ENCODE results near the gene ACSM4. TPM values are rescaled to one million over a fixed set of nuclear protein-coding genes. Genes with fewer than 3 reads are reported as not detected.

ACSM4 gene
- total RNA-seq, 1 experiment from 2014 or later, result not detected

- BruUV-seq (replicated peaks), result no TSS peak
- TF ChIP-seq CTCF (IDR thresholded peaks at IDR 0.05; ENCODE audit: insufficient read depth in 1 of 2, low read depth in 1 of 2, low read length in 1 of 2, severe bottlenecking in 1 of 2, unreplicated experiment in 1 of 2), result no peak
- H3K27me3 ChIP-seq (replicated peaks; ENCODE audit: control insufficient read depth, insufficient read depth, low read length), result 0 out of 2 replicates have a peak, but pooled peaks cover 1% of the 10 kb centered on the region
- no peaks in the 10 kb centered on the region for H3K9me3 ChIP-seq
- Mint-ChIP-seq H3K4me3 (ENCODE audit: unreplicated experiment) (no peak overlapping the region), H3K27ac (ENCODE audit: unreplicated experiment) (no peak overlapping the region), H3K36me3 (ENCODE audit: insufficient read depth, unreplicated experiment) (no peaks in the 10 kb centered on the region), H3K4me1 (ENCODE audit: low read depth, unreplicated experiment) (peaks cover 15% of the 10 kb centered on the region), H3K27me3 (ENCODE audit: insufficient read depth, unreplicated experiment) (peaks cover 5% of the 10 kb centered on the region), H3K9me3 (ENCODE audit: unreplicated experiment) (peaks cover 9% of the 10 kb centered on the region)
- H3K4me3 ChIP-seq (ENCODE audit: low read depth, low read length), result no peak overlapping the region
- POLR2A ChIA-PET, result no interaction called here
- H3K36me3 ChIP-seq (ENCODE audit: control insufficient read depth, insufficient read depth, low read length), result no peaks in the 10 kb centered on the region
- H3K4me1 ChIP-seq, result peaks cover 12% of the 10 kb centered on the region
- CTCF ChIA-PET, result no interaction called here
- intact Hi-C loops (cut with micrococcal nuclease; ENCODE audit: unreplicated experiment), result no loop called here
- DNase-seq, result no peak
Observed at GRCh38 chr12:7354529-7354928, 50.7 kb downstream of the ACSM4 start.

GRCh38 chr12:7361265-7361664 is 57.4 kb downstream of the ACSM4 start:
- TF ChIP-seq CTCF (IDR thresholded peaks at IDR 0.05; ENCODE audit: insufficient read depth in 1 of 2, low read depth in 1 of 2, low read length in 1 of 2, severe bottlenecking in 1 of 2, unreplicated experiment in 1 of 2), result no peak
- no peaks in the 10 kb centered on the region for H3K4me1 ChIP-seq
- Mint-ChIP-seq H3K4me3 (ENCODE audit: unreplicated experiment) (no peak overlapping the region), H3K9me3 (ENCODE audit: unreplicated experiment) (no peaks in the 10 kb centered on the region), H3K36me3 (ENCODE audit: insufficient read depth, unreplicated experiment) (no peaks in the 10 kb centered on the region), H3K27me3 (ENCODE audit: insufficient read depth, unreplicated experiment) (peaks cover 2% of the 10 kb centered on the region), H3K4me1 (ENCODE audit: low read depth, unreplicated experiment) (no peaks in the 10 kb centered on the region), H3K27ac (ENCODE audit: unreplicated experiment) (no peak overlapping the region)
- no peak for DNase-seq
- H3K4me3 ChIP-seq (ENCODE audit: low read depth, low read length), result no peak overlapping the region
- no peaks in the 10 kb centered on the region for H3K36me3 ChIP-seq (ENCODE audit: control insufficient read depth, insufficient read depth, low read length)
- no TSS peak for BruUV-seq (replicated peaks)
- H3K9me3 ChIP-seq, result no peaks in the 10 kb centered on the region
- ChIA-PET CTCF (no interaction called here), POLR2A (no interaction called here)
- H3K27me3 ChIP-seq (replicated peaks; ENCODE audit: control insufficient read depth, insufficient read depth, low read length), result 0 out of 2 replicates have a peak, but pooled peaks cover 1% of the 10 kb centered on the region
- intact Hi-C loops (cut with micrococcal nuclease; ENCODE audit: unreplicated experiment), result no loop called here

- Histone ChIP-seq H3K4me3 (ENCODE audit: low read depth, low read length) (no peak overlapping the region), H3K4me1 (no peaks in the 10 kb centered on the region), H3K27me3 (replicated peaks; ENCODE audit: control insufficient read depth, insufficient read depth, low read length) (no peaks in the 10 kb centered on the region), H3K9me3 (no peaks in the 10 kb centered on the region), H3K36me3 (ENCODE audit: control insufficient read depth, insufficient read depth, low read length) (no peaks in the 10 kb centered on the region)
- Mint-ChIP-seq H3K9me3 (ENCODE audit: unreplicated experiment) (no peaks in the 10 kb centered on the region), H3K36me3 (ENCODE audit: insufficient read depth, unreplicated experiment) (no peaks in the 10 kb centered on the region), H3K27me3 (ENCODE audit: insufficient read depth, unreplicated experiment) (peaks cover 2% of the 10 kb centered on the region), H3K4me3 (ENCODE audit: unreplicated experiment) (no peak overlapping the region), H3K4me1 (ENCODE audit: low read depth, unreplicated experiment) (no peaks in the 10 kb centered on the region), H3K27ac (ENCODE audit: unreplicated experiment) (no peak overlapping the region)
- TF ChIP-seq CTCF (IDR thresholded peaks at IDR 0.05; ENCODE audit: insufficient read depth in 1 of 2, low read depth in 1 of 2, low read length in 1 of 2, severe bottlenecking in 1 of 2, unreplicated experiment in 1 of 2), result no peak
- CTCF ChIA-PET, result no interaction called here
- no peak for DNase-seq
- POLR2A ChIA-PET, result no interaction called here
- no TSS peak for BruUV-seq (replicated peaks)
- intact Hi-C loops (cut with micrococcal nuclease; ENCODE audit: unreplicated experiment), result no loop called here
Observed at GRCh38 chr12:7362734-7363133, 58.9 kb downstream of the ACSM4 start.
